ENCODE results near the gene REPS2. TPM values are rescaled to one million over a fixed set of nuclear protein-coding genes. Genes with fewer than 3 reads are reported as not detected.

Gene REPS2
- total RNA-seq, 5 donors from 2014 or later (not counting 1 experiment from before 2014, with no cell fraction given) = 0.38 to 0.70 (median 0.66) TPM

DNA sequence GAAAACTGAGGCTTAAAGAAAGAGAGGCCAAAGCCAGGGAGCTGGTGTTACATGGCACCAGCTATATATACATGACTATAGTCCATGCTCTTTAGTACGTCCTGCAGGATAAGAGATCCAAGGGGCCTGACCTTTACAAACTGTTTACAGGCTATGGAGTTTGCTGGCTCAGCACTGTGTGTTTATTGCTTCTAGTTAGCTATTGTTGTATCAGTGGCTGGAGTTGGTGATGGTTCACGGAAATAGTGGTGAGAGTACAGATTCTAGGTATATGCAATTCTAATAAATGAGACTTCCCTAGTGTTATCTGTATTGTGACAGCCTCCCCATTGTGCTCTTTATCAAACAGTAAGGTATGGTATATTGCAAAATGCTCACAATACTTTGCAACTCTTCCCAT lies 46.5 kb downstream of the REPS2 start:
- no peaks in the 10 kb centered on the region for H3K4me1 ChIP-seq (ENCODE audit: control insufficient read depth in 1 of 2, extremely low read depth in 1 of 2, insufficient read depth in 2 of 2, low read length in 2 of 2)
- no CpG with 5 or more reads among the region's 2 CpGs for WGBS (ENCODE audit: insufficient coverage)
- no peaks in the 10 kb centered on the region for H3K9me3 ChIP-seq
- ChIA-PET CTCF (no interaction called here), POLR2A (no interaction called here)
- ATAC-seq (replicated peaks in 1 of 4) = no peak
- no peak overlapping the region for H3K27ac ChIP-seq (ENCODE audit: low read length)
- DNase-seq = no peak
- H3K4me1 Mint-ChIP-seq = no peaks in the 10 kb centered on the region
- H3K27me3 ChIP-seq (replicated peaks in 1 of 2; ENCODE audit: control insufficient read depth in 2 of 2, extremely low read depth in 1 of 2, insufficient read depth in 2 of 2, low read length in 1 of 2) = no peaks in the 10 kb centered on the region
- no peaks in the 10 kb centered on the region for H3K9me3 Mint-ChIP-seq
- no peak overlapping the region for H3K4me3 ChIP-seq (ENCODE audit: control insufficient read depth in 1 of 2, extremely low read depth in 1 of 2, low read length in 1 of 2)
- H3K36me3 Mint-ChIP-seq = no peaks in the 10 kb centered on the region
- peaks cover 0 to 17% of the 10 kb centered on the region in 2 donors for H3K27me3 Mint-ChIP-seq
- H3K27ac Mint-ChIP-seq = no peak overlapping the region
- no peaks in the 10 kb centered on the region for H3K36me3 ChIP-seq (ENCODE audit: control insufficient read depth in 2 of 2, extremely low read depth in 1 of 2, insufficient read depth in 1 of 2, low read length in 1 of 2)
- H3K4me3 Mint-ChIP-seq = no peak overlapping the region

DNA sequence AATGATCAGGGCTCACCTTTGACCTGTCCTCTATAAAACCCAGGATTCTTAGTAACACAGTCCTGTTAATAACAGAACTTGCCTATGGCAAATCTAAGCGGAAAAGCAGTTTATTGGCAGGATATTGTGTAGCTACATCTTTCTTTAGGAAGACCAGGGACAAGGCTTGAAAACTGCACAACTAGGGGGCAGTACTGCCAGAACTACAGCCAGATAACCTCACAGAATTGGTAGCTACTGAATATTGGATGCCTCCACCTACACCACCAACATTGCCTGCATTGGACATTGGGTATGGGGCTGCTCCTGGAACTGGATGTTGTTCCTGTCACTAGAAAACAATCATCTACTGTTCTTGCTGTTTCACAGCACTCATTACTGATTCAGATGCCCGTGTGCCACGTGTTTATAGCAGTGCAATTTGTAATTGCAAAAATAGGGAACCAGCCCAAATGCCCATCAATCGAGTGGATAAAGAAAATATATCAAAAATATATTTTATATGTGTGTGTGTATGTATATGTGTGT lies 47.4 kb downstream of the REPS2 start:
- H3K4me1 Mint-ChIP-seq = no peaks in the 10 kb centered on the region
- Histone ChIP-seq H3K27ac (ENCODE audit: low read length) (no peak overlapping the region), H3K36me3 (ENCODE audit: control insufficient read depth in 2 of 2, extremely low read depth in 1 of 2, insufficient read depth in 1 of 2, low read length in 1 of 2) (no peaks in the 10 kb centered on the region), H3K27me3 (replicated peaks in 1 of 2; ENCODE audit: control insufficient read depth in 2 of 2, extremely low read depth in 1 of 2, insufficient read depth in 2 of 2, low read length in 1 of 2) (no peaks in the 10 kb centered on the region), H3K4me3 (ENCODE audit: control insufficient read depth in 1 of 2, extremely low read depth in 1 of 2, low read length in 1 of 2) (no peak overlapping the region), H3K9me3 (no peaks in the 10 kb centered on the region), H3K4me1 (ENCODE audit: control insufficient read depth in 1 of 2, extremely low read depth in 1 of 2, insufficient read depth in 2 of 2, low read length in 2 of 2) (no peaks in the 10 kb centered on the region)
- no peak overlapping the region for H3K27ac Mint-ChIP-seq
- no peaks in the 10 kb centered on the region for H3K36me3 Mint-ChIP-seq
- no CpG with 5 or more reads among the region's 4 CpGs for WGBS (ENCODE audit: insufficient coverage)
- H3K27me3 Mint-ChIP-seq = peaks cover 0 to 17% of the 10 kb centered on the region in 2 donors
- H3K9me3 Mint-ChIP-seq = no peaks in the 10 kb centered on the region
- no peak overlapping the region for H3K4me3 Mint-ChIP-seq
- no peak for ATAC-seq (replicated peaks in 1 of 4)
- DNase-seq = no peak
- ChIA-PET CTCF (interaction anchor here in 1 of 2 donors (0.8 kb wide), 1 partner anchor 9 kb away, joined by 3 read pairs; no protein-coding TSS in a partner anchor), POLR2A (no interaction called here)

GRCh38 chrX:16994736-16995135 lies 48.3 kb downstream of the REPS2 start:
- Mint-ChIP-seq H3K9me3 (no peaks in the 10 kb centered on the region), H3K27ac (no peak overlapping the region), H3K4me1 (no peaks in the 10 kb centered on the region), H3K4me3 (no peak overlapping the region), H3K27me3 (peaks cover 0 to 17% of the 10 kb centered on the region in 2 donors), H3K36me3 (no peaks in the 10 kb centered on the region)
- no CpG with 5 or more reads among the region's 2 CpGs for WGBS (ENCODE audit: insufficient coverage)
- Histone ChIP-seq H3K4me1 (ENCODE audit: control insufficient read depth in 1 of 2, extremely low read depth in 1 of 2, insufficient read depth in 2 of 2, low read length in 2 of 2) (no peaks in the 10 kb centered on the region), H3K4me3 (ENCODE audit: control insufficient read depth in 1 of 2, extremely low read depth in 1 of 2, low read length in 1 of 2) (no peak overlapping the region), H3K27ac (ENCODE audit: low read length) (no peak overlapping the region), H3K9me3 (no peaks in the 10 kb centered on the region), H3K27me3 (replicated peaks in 1 of 2; ENCODE audit: control insufficient read depth in 2 of 2, extremely low read depth in 1 of 2, insufficient read depth in 2 of 2, low read length in 1 of 2) (no peaks in the 10 kb centered on the region), H3K36me3 (ENCODE audit: control insufficient read depth in 2 of 2, extremely low read depth in 1 of 2, insufficient read depth in 1 of 2, low read length in 1 of 2) (no peaks in the 10 kb centered on the region)
- no peak for DNase-seq
- ChIA-PET CTCF (interaction anchor here in 1 of 2 donors (0.6 to 0.8 kb wide), 2 partner anchors 8 to 51 kb away, joined by 3 read pairs; no protein-coding TSS in a partner anchor), POLR2A (no interaction called here)
- no peak for ATAC-seq (replicated peaks in 1 of 4)

DNA sequence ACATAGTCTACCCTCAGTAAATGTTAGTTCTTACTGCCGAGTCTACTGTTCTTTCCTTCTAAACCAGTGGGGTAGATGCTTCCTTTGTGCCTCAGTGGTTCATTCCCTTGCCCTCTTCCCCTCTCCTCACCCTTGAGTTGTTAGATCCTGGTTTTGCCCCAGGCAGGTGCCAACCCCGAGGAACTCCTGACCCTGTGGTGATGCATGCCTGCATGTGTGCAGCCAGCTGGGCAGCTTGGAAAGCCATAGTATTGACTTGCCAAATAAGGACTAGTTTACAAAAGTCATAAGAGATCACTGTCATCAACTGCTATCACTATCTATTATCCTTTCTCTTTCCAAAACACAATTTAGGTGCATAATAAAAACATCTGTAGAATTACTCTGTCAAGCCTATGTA lies 50.9 kb downstream of the REPS2 start:
- no peak overlapping the region for H3K4me3 Mint-ChIP-seq
- POLR2A ChIA-PET = no interaction called here
- H3K9me3 ChIP-seq = no peaks in the 10 kb centered on the region
- H3K4me1 Mint-ChIP-seq = no peaks in the 10 kb centered on the region
- CTCF ChIA-PET = no interaction called here
- H3K27ac ChIP-seq (ENCODE audit: low read length) = no peak overlapping the region
- H3K27me3 ChIP-seq (replicated peaks in 1 of 2; ENCODE audit: control insufficient read depth in 2 of 2, extremely low read depth in 1 of 2, insufficient read depth in 2 of 2, low read length in 1 of 2) = no peaks in the 10 kb centered on the region
- H3K9me3 Mint-ChIP-seq = no peaks in the 10 kb centered on the region
- H3K36me3 Mint-ChIP-seq = no peaks in the 10 kb centered on the region
- no CpG with 5 or more reads among the region's 2 CpGs for WGBS (ENCODE audit: insufficient coverage)
- DNase-seq (no peak), ATAC-seq (replicated peaks in 1 of 4) (no peak)
- H3K27ac Mint-ChIP-seq = no peak overlapping the region
- H3K27me3 Mint-ChIP-seq = peaks cover 1 to 20% of the 10 kb centered on the region in 2 donors
- no peaks in the 10 kb centered on the region for H3K4me1 ChIP-seq (ENCODE audit: control insufficient read depth in 1 of 2, extremely low read depth in 1 of 2, insufficient read depth in 2 of 2, low read length in 2 of 2)
- H3K36me3 ChIP-seq (ENCODE audit: control insufficient read depth in 2 of 2, extremely low read depth in 1 of 2, insufficient read depth in 1 of 2, low read length in 1 of 2) = no peaks in the 10 kb centered on the region
- no peak overlapping the region for H3K4me3 ChIP-seq (ENCODE audit: control insufficient read depth in 1 of 2, extremely low read depth in 1 of 2, low read length in 1 of 2)

GRCh38 chrX:16999275-16999674 lies 52.8 kb downstream of the REPS2 start:
- Histone ChIP-seq H3K36me3 (ENCODE audit: control insufficient read depth in 2 of 2, extremely low read depth in 1 of 2, insufficient read depth in 1 of 2, low read length in 1 of 2) (no peaks in the 10 kb centered on the region), H3K4me1 (ENCODE audit: control insufficient read depth in 1 of 2, extremely low read depth in 1 of 2, insufficient read depth in 2 of 2, low read length in 2 of 2) (peaks cover 0 to 2% of the 10 kb centered on the region in 2 experiments), H3K9me3 (no peaks in the 10 kb centered on the region), H3K27me3 (replicated peaks in 1 of 2; ENCODE audit: control insufficient read depth in 2 of 2, extremely low read depth in 1 of 2, insufficient read depth in 2 of 2, low read length in 1 of 2) (no peaks in the 10 kb centered on the region), H3K27ac (ENCODE audit: low read length) (no peak overlapping the region), H3K4me3 (ENCODE audit: control insufficient read depth in 1 of 2, extremely low read depth in 1 of 2, low read length in 1 of 2) (no peak overlapping the region)
- no peak for ATAC-seq (replicated peaks in 1 of 4)
- Mint-ChIP-seq H3K9me3 (no peaks in the 10 kb centered on the region), H3K27me3 (peaks cover 1 to 24% of the 10 kb centered on the region in 2 donors), H3K36me3 (no peaks in the 10 kb centered on the region), H3K4me1 (peaks cover 4 to 8% (median 8%) of the 10 kb centered on the region in 3 donors), H3K27ac (no peak overlapping the region), H3K4me3 (no peak overlapping the region)
- POLR2A ChIA-PET = no interaction called here
- CTCF ChIA-PET = no interaction called here
- DNase-seq = no peak

DNA sequence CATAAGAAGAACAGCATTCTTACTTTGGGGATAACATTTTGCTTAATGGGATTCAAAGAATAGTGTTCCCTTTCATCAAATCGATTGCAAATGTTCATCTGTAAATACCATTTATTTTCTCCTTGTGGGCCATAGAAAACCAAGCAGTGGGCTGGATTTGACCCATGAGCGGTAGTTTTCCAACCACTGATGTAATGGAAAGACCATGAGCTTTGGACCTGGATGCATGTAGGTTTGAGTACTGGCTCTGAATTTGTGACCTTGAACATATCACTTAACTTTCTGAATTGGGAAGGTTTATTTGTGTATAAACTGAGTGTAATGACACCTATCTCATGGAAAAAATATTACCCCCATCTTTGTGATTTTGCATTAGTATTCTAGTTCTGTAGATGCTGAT lies 54.3 kb downstream of the REPS2 start:
- Mint-ChIP-seq H3K4me1 (peaks cover 4 to 8% (median 8%) of the 10 kb centered on the region in 3 donors), H3K4me3 (no peak overlapping the region), H3K27me3 (peaks cover 1 to 30% of the 10 kb centered on the region in 2 donors), H3K27ac (no peak overlapping the region), H3K9me3 (no peaks in the 10 kb centered on the region), H3K36me3 (no peaks in the 10 kb centered on the region)
- Histone ChIP-seq H3K4me3 (ENCODE audit: control insufficient read depth in 1 of 2, extremely low read depth in 1 of 2, low read length in 1 of 2) (no peak overlapping the region), H3K36me3 (ENCODE audit: control insufficient read depth in 2 of 2, extremely low read depth in 1 of 2, insufficient read depth in 1 of 2, low read length in 1 of 2) (no peaks in the 10 kb centered on the region), H3K27me3 (replicated peaks in 1 of 2; ENCODE audit: control insufficient read depth in 2 of 2, extremely low read depth in 1 of 2, insufficient read depth in 2 of 2, low read length in 1 of 2) (no peaks in the 10 kb centered on the region), H3K4me1 (ENCODE audit: control insufficient read depth in 1 of 2, extremely low read depth in 1 of 2, insufficient read depth in 2 of 2, low read length in 2 of 2) (peaks cover 0 to 2% of the 10 kb centered on the region in 2 experiments), H3K27ac (ENCODE audit: low read length) (no peak overlapping the region), H3K9me3 (no peaks in the 10 kb centered on the region)
- no CpG with 5 or more reads among the region's 2 CpGs for WGBS (ENCODE audit: insufficient coverage)
- POLR2A ChIA-PET = no interaction called here
- CTCF ChIA-PET = no interaction called here
- ATAC-seq (replicated peaks in 1 of 4) = no peak
- no peak for DNase-seq
